GM12878 (cell line): ENCODE data around the gene HEBP2. TPM values are rescaled to one million over a fixed set of nuclear protein-coding genes. Genes with fewer than 3 reads are reported as not detected.

Experiments
- ATAC-seq: fragments of 200-7000 bp; cut with Tn5 transposase; 3 replicates; pipeline ENCODE4 v1.9.1; 2020; ENCODE audit warnings: mild to moderate bottlenecking, moderate library complexity
- BruUV-seq: library from RNA; stranded (reverse); fragments of 400-500 nt; replicated peaks from 2 replicates; lab custom pipeline; 2021; lab: Mats Ljungman, UMichigan
- CTCF ChIA-PET: fragments of 300-600 bp; sonication (Branson Sonifier 250); formaldehyde crosslinking; extraction: SDS; loops from one replicate; lab custom pipeline; 2021; ENCODE audit warnings: inconsistent platforms; lab: Yijun Ruan, JAX
- POLR2A ChIA-PET: fragments of 350-600 bp; formaldehyde crosslinking; extraction: SDS; loops from one replicate; lab custom pipeline; 2021; ENCODE audit warnings: inconsistent platforms; lab: Charles Lee
- RAD21 ChIA-PET: fragments of 300-600 bp; sonication (Branson Sonifier 250); formaldehyde crosslinking; loops from one replicate; lab custom pipeline; 2023; ENCODE audit warnings: antibody characterized with exemption; ENCODE audit not compliant: unreplicated experiment; lab: Charles Lee
- SMC1A ChIA-PET: fragments of 300-600 bp; sonication (Branson Sonifier 250); formaldehyde crosslinking; loops from one replicate; lab custom pipeline; 2023; ENCODE audit not compliant: unreplicated experiment, uncharacterized antibody; lab: Charles Lee
- DNase-seq: peaks from one replicate; pipeline ENCODE4 v3.0.0-alpha.2; 2011; ENCODE audit warnings: low read depth, low spot score
- FAIRE-seq: peaks from 3 replicates; lab custom pipeline; 2011; peaks lifted over from hg19 to GRCh38; lab: Jason Lieb, UNC
- H2AFZ ChIP-seq: 2 replicates; pipeline ENCODE4 v1.6.0; 2011; ENCODE audit warnings: low read depth, low read length, control low read depth; ENCODE audit not compliant: control insufficient read depth
- H3K27ac ChIP-seq: 2 replicates; pipeline ENCODE4 v1.5.1; 2011; ENCODE audit warnings: control low read depth; ENCODE audit not compliant: control insufficient read depth, insufficient read depth
- H3K27me3 ChIP-seq, 2 experiments: replicated peaks in 1 of 2; 2 replicates each; pipeline versions ENCODE4 v1.6.0 to v1.6.1; 2011; ENCODE audit warnings: low read length in 1 of 2; ENCODE audit not compliant: control insufficient read depth in 2 of 2, insufficient read depth in 2 of 2
- H3K36me3 ChIP-seq, 2 experiments: 2 replicates each; pipeline ENCODE4 v1.5.1; 2011; ENCODE audit warnings: low read length in 1 of 2; ENCODE audit not compliant: control insufficient read depth in 2 of 2, insufficient read depth in 2 of 2
- H3K4me1 ChIP-seq: 2 replicates; pipeline ENCODE4 v1.6.1; 2011; ENCODE audit warnings: mild to moderate bottlenecking, low read length, moderate library complexity, mixed read lengths; ENCODE audit not compliant: control insufficient read depth, insufficient read depth
- H3K4me2 ChIP-seq: 2 replicates; pipeline ENCODE4 v1.6.0; 2011; ENCODE audit warnings: control low read depth; ENCODE audit not compliant: control insufficient read depth, insufficient read depth
- H3K4me3 ChIP-seq: fragments of 200-600 bp; sonication (generic); 2 replicates; pipeline ENCODE4 v1.5.1; 2016
- H3K79me2 ChIP-seq: 2 replicates; pipeline ENCODE4 v1.6.0; 2011; ENCODE audit warnings: low read length; ENCODE audit not compliant: control insufficient read depth, insufficient read depth
- H3K9ac ChIP-seq: 2 replicates; pipeline ENCODE4 v1.8.0; 2011; ENCODE audit warnings: low read length, control low read depth, mixed read lengths; ENCODE audit not compliant: control insufficient read depth, insufficient read depth
- H3K9me3 ChIP-seq: replicated peaks from 3 replicates; pipeline ENCODE4 v1.5.1; 2011; ENCODE audit warnings: mild to moderate bottlenecking, low read length; ENCODE audit not compliant: control insufficient read depth, insufficient read depth
- H4K20me1 ChIP-seq: 2 replicates; pipeline ENCODE4 v1.6.0; 2011; ENCODE audit not compliant: control insufficient read depth, insufficient read depth
- ASH2L ChIP-seq: fragments of 300-600, 200-600 bp; sonication (generic); IDR thresholded peaks from 2 replicates; pipeline ENCODE4 v1.6.1; 2017; ENCODE audit warnings: low read depth, mild to moderate bottlenecking, borderline replicate concordance
- CBFB ChIP-seq: IDR thresholded peaks from 2 replicates; pipeline ENCODE4 v1.6.1; 2016; ENCODE audit warnings: antibody characterized with exemption, low read depth
- CREB1 ChIP-seq: IDR thresholded peaks from 2 replicates; pipeline ENCODE4 v1.6.1; 2012; ENCODE audit warnings: low read depth, mild to moderate bottlenecking, inconsistent platforms
- EED ChIP-seq: sonication (generic); IDR thresholded peaks from 2 replicates; pipeline ENCODE4 v1.6.1; 2016; ENCODE audit warnings: antibody characterized with exemption, low read depth
- HDAC2 ChIP-seq: fragments of 200-600 bp; sonication (generic); IDR thresholded peaks from 2 replicates; pipeline ENCODE4 v1.6.1; 2017
- IKZF1 ChIP-seq: fragments of 450-650 bp; conservative IDR thresholded peaks from 2 replicates; pipeline ENCODE4 v1.6.1; 2017; ENCODE audit warnings: antibody characterized with exemption, mild to moderate bottlenecking
- MTA3 ChIP-seq: IDR thresholded peaks from 2 replicates; pipeline ENCODE4 v1.6.1; 2012; ENCODE audit warnings: low read length, inconsistent platforms, borderline replicate concordance
- PML ChIP-seq: IDR thresholded peaks from 2 replicates; pipeline ENCODE4 v1.6.1; 2012; ENCODE audit warnings: low read length, inconsistent platforms
- SMAD5 ChIP-seq: IDR thresholded peaks from 2 replicates; pipeline ENCODE4 v1.6.1; 2016; ENCODE audit warnings: antibody characterized with exemption, low read depth
- TAF1 ChIP-seq: IDR thresholded peaks from 2 replicates; pipeline ENCODE4 v1.6.1; 2011; ENCODE audit warnings: mild to moderate bottlenecking, low read depth, low read length, borderline replicate concordance
- TARDBP ChIP-seq: IDR thresholded peaks from 2 replicates; pipeline ENCODE4 v1.6.1; 2016; ENCODE audit warnings: borderline replicate concordance
- in situ Hi-C: fragments of 300-500 bp; cut with MboI; formaldehyde crosslinking; loops from 9 replicates; pipeline ENCODE4 v1.14.3; 2018; ENCODE audit warnings: mixed read lengths
- intact Hi-C: fragments of 100-400 bp; cut with micrococcal nuclease; formaldehyde crosslinking; loops from one replicate; pipeline ENCODE4 v1.14.2; 2022; ENCODE audit not compliant: unreplicated experiment
- polyA plus RNA-seq, 11 experiments: library from polyadenylated mRNA; depleted of rRNA in 4 of 11; unstranded in 6 of 11; stranded (reverse) in 5 of 11; fragments of >200 nt; fragmentation: Nextera tagmentation in 4 of 11; fragmentation: Illumina TruSeq in 1 of 11; extraction: Ambion mirVana in 4 of 11; extraction: Trizol in 1 of 11; gene quantifications; 1 replicate in 1 of 11; 2 replicates in 10 of 11; pipeline versions ENCODE4 v1.2.1 to v1.2.3, GENCODE V29; 2011 to 2016; ENCODE audit warnings: inconsistent platforms in 2 of 11, missing spikeins in 2 of 11, low read depth in 1 of 11
- total RNA-seq, 4 experiments: library from RNA; depleted of rRNA in 3 of 4; stranded (reverse); fragments of >200 nt in 3 of 4; fragmentation: Illumina TruSeq in 1 of 4; extraction: Trizol in 1 of 4; gene quantifications; 2 replicates each; pipeline versions ENCODE4 v1.2.1 to v1.2.3, GENCODE V29; 2013 to 2021
- TF ChIP-seq, protein P1 (sequence below): fragments of 450-650 bp; formaldehyde crosslinking; IDR thresholded peaks from 2 replicates; pipeline ENCODE4 v1.5.0; 2022; ENCODE audit warnings: mild to moderate bottlenecking, missing genetic modification characterization
- TF ChIP-seq, protein P2 (sequence below): IDR thresholded peaks from 2 replicates; pipeline ENCODE4 v1.6.1; 2011; ENCODE audit warnings: borderline replicate concordance, low read depth, mild to moderate bottlenecking, moderate library complexity, low read length; ENCODE audit not compliant: insufficient read depth, poor library complexity, severe bottlenecking
- TF ChIP-seq, protein P3 (sequence below): IDR thresholded peaks from 2 replicates; pipeline ENCODE4 v1.6.1; 2011; ENCODE audit warnings: mild to moderate bottlenecking, low read depth, low read length, moderate library complexity; ENCODE audit not compliant: insufficient replicate concordance
- TF ChIP-seq, protein P4 (sequence below): fragments of 450-650 bp; IDR thresholded peaks from 2 replicates; pipeline ENCODE4 v1.6.1; 2017; ENCODE audit warnings: mild to moderate bottlenecking, moderate library complexity

The HEBP2 gene
- total and polyA plus RNA-seq, 10 of the 15 experiments (the other 5 are each of a cell fraction or from before 2014, with no cell fraction given): 3.8 to 41.8 (median 16.9) TPM

DNA sequence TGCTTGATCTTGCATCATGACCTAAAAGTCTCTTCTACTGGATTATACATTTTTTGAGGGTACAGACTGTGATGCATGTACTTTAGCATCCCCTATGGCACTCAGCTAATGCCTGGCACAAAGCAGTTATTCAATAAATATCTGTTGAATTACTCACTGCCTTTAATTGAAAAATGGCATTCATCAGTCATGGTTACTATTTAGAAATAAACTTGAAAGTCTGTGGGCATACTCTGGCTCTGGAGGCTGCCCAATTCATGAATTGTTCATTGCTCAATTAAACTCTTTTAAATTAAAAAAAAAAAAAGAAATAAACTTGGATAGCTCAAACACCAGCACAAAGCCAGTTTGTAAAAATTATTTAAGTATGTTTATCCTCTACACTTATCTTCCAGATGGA lies 40.0 kb downstream of the HEBP2 start:
- intact Hi-C loops: no loop called here
- SMC1A ChIA-PET: interaction anchor here (0.6 to 7.4 kb wide), 7 partner anchors 8 to 328 kb away, joined by 3 to 51 read pairs (median 5); no protein-coding TSS in a partner anchor
- Histone ChIP-seq H3K4me1 (no peaks in the 10 kb centered on the region), H3K27ac (no peak overlapping the region), H3K27me3 (no peaks in the 10 kb centered on the region), H3K9me3 (no peaks in the 10 kb centered on the region)
- TF ChIP-seq EED (no peak), TAF1 (no peak), IKZF1 (no peak), ASH2L (no peak), CBFB (no peak), PML (no peak), MTA3 (no peak), TARDBP (no peak), HDAC2 (no peak), SMAD5 (no peak), CREB1 (no peak)
- TF ChIP-seq, protein P1, sequence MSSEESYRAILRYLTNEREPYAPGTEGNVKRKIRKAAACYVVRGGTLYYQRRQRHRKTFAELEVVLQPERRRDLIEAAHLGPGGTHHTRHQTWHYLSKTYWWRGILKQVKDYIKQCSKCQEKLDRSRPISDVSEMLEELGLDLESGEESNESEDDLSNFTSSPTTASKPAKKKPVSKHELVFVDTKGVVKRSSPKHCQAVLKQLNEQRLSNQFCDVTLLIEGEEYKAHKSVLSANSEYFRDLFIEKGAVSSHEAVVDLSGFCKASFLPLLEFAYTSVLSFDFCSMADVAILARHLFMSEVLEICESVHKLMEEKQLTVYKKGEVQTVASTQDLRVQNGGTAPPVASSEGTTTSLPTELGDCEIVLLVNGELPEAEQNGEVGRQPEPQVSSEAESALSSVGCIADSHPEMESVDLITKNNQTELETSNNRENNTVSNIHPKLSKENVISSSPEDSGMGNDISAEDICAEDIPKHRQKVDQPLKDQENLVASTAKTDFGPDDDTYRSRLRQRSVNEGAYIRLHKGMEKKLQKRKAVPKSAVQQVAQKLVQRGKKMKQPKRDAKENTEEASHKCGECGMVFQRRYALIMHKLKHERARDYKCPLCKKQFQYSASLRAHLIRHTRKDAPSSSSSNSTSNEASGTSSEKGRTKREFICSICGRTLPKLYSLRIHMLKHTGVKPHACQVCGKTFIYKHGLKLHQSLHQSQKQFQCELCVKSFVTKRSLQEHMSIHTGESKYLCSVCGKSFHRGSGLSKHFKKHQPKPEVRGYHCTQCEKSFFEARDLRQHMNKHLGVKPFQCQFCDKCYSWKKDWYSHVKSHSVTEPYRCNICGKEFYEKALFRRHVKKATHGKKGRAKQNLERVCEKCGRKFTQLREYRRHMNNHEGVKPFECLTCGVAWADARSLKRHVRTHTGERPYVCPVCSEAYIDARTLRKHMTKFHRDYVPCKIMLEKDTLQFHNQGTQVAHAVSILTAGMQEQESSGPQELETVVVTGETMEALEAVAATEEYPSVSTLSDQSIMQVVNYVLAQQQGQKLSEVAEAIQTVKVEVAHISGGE (CRISPR knock-in tag): no peak
- TF ChIP-seq, protein P2, sequence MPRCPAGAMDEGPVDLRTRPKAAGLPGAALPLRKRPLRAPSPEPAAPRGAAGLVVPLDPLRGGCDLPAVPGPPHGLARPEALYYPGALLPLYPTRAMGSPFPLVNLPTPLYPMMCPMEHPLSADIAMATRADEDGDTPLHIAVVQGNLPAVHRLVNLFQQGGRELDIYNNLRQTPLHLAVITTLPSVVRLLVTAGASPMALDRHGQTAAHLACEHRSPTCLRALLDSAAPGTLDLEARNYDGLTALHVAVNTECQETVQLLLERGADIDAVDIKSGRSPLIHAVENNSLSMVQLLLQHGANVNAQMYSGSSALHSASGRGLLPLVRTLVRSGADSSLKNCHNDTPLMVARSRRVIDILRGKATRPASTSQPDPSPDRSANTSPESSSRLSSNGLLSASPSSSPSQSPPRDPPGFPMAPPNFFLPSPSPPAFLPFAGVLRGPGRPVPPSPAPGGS: no peak
- TF ChIP-seq, protein P3, sequence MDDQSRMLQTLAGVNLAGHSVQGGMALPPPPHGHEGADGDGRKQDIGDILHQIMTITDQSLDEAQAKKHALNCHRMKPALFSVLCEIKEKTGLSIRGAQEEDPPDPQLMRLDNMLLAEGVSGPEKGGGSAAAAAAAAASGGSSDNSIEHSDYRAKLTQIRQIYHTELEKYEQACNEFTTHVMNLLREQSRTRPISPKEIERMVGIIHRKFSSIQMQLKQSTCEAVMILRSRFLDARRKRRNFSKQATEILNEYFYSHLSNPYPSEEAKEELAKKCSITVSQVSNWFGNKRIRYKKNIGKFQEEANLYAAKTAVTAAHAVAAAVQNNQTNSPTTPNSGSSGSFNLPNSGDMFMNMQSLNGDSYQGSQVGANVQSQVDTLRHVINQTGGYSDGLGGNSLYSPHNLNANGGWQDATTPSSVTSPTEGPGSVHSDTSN: no peak
- TF ChIP-seq, protein P4, sequence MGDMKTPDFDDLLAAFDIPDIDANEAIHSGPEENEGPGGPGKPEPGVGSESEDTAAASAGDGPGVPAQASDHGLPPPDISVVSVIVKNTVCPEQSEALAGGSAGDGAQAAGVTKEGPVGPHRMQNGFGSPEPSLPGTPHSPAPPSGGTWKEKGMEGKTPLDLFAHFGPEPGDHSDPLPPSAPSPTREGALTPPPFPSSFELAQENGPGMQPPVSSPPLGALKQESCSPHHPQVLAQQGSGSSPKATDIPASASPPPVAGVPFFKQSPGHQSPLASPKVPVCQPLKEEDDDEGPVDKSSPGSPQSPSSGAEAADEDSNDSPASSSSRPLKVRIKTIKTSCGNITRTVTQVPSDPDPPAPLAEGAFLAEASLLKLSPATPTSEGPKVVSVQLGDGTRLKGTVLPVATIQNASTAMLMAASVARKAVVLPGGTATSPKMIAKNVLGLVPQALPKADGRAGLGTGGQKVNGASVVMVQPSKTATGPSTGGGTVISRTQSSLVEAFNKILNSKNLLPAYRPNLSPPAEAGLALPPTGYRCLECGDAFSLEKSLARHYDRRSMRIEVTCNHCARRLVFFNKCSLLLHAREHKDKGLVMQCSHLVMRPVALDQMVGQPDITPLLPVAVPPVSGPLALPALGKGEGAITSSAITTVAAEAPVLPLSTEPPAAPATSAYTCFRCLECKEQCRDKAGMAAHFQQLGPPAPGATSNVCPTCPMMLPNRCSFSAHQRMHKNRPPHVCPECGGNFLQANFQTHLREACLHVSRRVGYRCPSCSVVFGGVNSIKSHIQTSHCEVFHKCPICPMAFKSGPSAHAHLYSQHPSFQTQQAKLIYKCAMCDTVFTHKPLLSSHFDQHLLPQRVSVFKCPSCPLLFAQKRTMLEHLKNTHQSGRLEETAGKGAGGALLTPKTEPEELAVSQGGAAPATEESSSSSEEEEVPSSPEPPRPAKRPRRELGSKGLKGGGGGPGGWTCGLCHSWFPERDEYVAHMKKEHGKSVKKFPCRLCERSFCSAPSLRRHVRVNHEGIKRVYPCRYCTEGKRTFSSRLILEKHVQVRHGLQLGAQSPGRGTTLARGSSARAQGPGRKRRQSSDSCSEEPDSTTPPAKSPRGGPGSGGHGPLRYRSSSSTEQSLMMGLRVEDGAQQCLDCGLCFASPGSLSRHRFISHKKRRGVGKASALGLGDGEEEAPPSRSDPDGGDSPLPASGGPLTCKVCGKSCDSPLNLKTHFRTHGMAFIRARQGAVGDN: no peak
- TF ChIP-seq, all 136 proteins: peak for 0
- no peak overlapping the region for H3K9ac ChIP-seq
- no peaks in the 10 kb centered on the region for H3K79me2 ChIP-seq
- H3K36me3 ChIP-seq: no peaks in the 10 kb centered on the region; a peak in 1 of 4 replicates
- ATAC-seq (no peak), FAIRE-seq (no peak), DNase-seq (no peak)
- POLR2A ChIA-PET: no interaction called here
- RAD21 ChIA-PET: interaction anchor here (0.7 kb wide), 1 partner anchor 65 kb away, joined by 3 read pairs; no protein-coding TSS in a partner anchor
- no peak overlapping the region for H2AFZ ChIP-seq
- no TSS peak for BruUV-seq
- CTCF ChIA-PET: interaction anchor here (0.6 to 4.0 kb wide), 5 partner anchors 11 to 75 kb away, joined by 3 to 25 read pairs (median 3); no protein-coding TSS in a partner anchor
- no peak overlapping the region for H3K4me2 ChIP-seq
- H3K4me3 ChIP-seq: no peak overlapping the region
- H4K20me1 ChIP-seq: no peaks in the 10 kb centered on the region
- in situ Hi-C loops: no loop called here
